Astrocyte (in vitro differentiated cells and primary cell): ENCODE results near the gene PRDM2. TPM values are rescaled to one million over a fixed set of nuclear protein-coding genes. Genes with fewer than 3 reads are reported as not detected.
A peak's percentile ranks its signal among the peaks of the same experiment; 100 is the strongest.

Experiments used
- DNase-seq: peaks from one replicate; pipeline ENCODE4 v3.0.0-alpha.2; 2010; ENCODE audit warnings: low read depth
- FAIRE-seq: peaks from 2 replicates; lab custom pipeline; 2011; peaks lifted over from hg19 to GRCh38; lab: Jason Lieb, UNC
- H2AFZ ChIP-seq: 2 replicates; pipeline ENCODE4 v1.6.0; 2012; ENCODE audit warnings: low read depth, low read length, inconsistent platforms
- H3K27ac ChIP-seq: 2 replicates; pipeline ENCODE4 v1.5.1; 2011; ENCODE audit warnings: low read depth, low read length, inconsistent platforms
- H3K27me3 ChIP-seq: 2 replicates; pipeline ENCODE4 v1.6.0; 2011; ENCODE audit warnings: low read length, inconsistent platforms; ENCODE audit not compliant: insufficient read depth
- H3K36me3 ChIP-seq: 2 replicates; pipeline ENCODE4 v1.5.1; 2011; ENCODE audit warnings: low read length, inconsistent platforms; ENCODE audit not compliant: insufficient read depth
- H3K4me1 ChIP-seq: 2 replicates; pipeline ENCODE4 v1.5.1; 2011; ENCODE audit warnings: low read length, inconsistent platforms; ENCODE audit not compliant: insufficient read depth
- H3K4me2 ChIP-seq: 2 replicates; pipeline ENCODE4 v1.6.0; 2012; ENCODE audit warnings: low read length, inconsistent platforms
- H3K4me3 ChIP-seq: 2 replicates; pipeline ENCODE4 v1.5.1; 2011; ENCODE audit warnings: low read depth, mild to moderate bottlenecking, low read length, inconsistent platforms; ENCODE audit not compliant: insufficient read depth
- H3K79me2 ChIP-seq: 2 replicates; pipeline ENCODE4 v1.6.0; 2012; ENCODE audit warnings: mild to moderate bottlenecking, low read length, inconsistent platforms; ENCODE audit not compliant: insufficient read depth
- H3K9ac ChIP-seq: 2 replicates; pipeline ENCODE4 v1.6.0; 2012; ENCODE audit warnings: mild to moderate bottlenecking, low read length, inconsistent platforms
- H3K9me3 ChIP-seq: 2 replicates; pipeline ENCODE4 v1.5.1; 2012; ENCODE audit warnings: low read depth, mild to moderate bottlenecking, low read length, inconsistent platforms; ENCODE audit not compliant: insufficient read depth
- H4K20me1 ChIP-seq: 2 replicates; pipeline ENCODE4 v1.6.0; 2012; ENCODE audit warnings: low read length, inconsistent platforms; ENCODE audit not compliant: insufficient read depth
- H3K27ac Mint-ChIP-seq: one replicate; pipeline ENCODE4 v1.8.0; 2021; ENCODE audit warnings: mild to moderate bottlenecking, mixed read lengths; ENCODE audit not compliant: unreplicated experiment
- H3K27me3 Mint-ChIP-seq: one replicate; pipeline ENCODE4 v1.8.0; 2021; ENCODE audit warnings: low read depth, mixed read lengths; ENCODE audit not compliant: unreplicated experiment
- H3K36me3 Mint-ChIP-seq: one replicate; pipeline ENCODE4 v1.8.0; 2021; ENCODE audit warnings: low read depth, mixed read lengths; ENCODE audit not compliant: unreplicated experiment
- H3K4me1 Mint-ChIP-seq: one replicate; pipeline ENCODE4 v1.8.0; 2021; ENCODE audit warnings: low read depth, mixed read lengths; ENCODE audit not compliant: unreplicated experiment
- H3K4me3 Mint-ChIP-seq: one replicate; pipeline ENCODE4 v1.8.0; 2021; ENCODE audit warnings: mild to moderate bottlenecking, moderate library complexity, mixed read lengths; ENCODE audit not compliant: unreplicated experiment
- H3K9me3 Mint-ChIP-seq: one replicate; pipeline ENCODE4 v1.8.0; 2021; ENCODE audit warnings: mild to moderate bottlenecking, mixed read lengths; ENCODE audit not compliant: unreplicated experiment
- CTCF ChIP-seq: IDR thresholded peaks from 2 replicates; pipeline ENCODE4 v1.5.1; 2011; ENCODE audit warnings: low read depth, mild to moderate bottlenecking, inconsistent platforms, low read length, moderate library complexity; ENCODE audit not compliant: insufficient read depth
- EZH2 ChIP-seq: IDR thresholded peaks from 2 replicates; pipeline ENCODE4 v1.6.1; 2012; ENCODE audit warnings: mild to moderate bottlenecking, low read length, inconsistent platforms; ENCODE audit not compliant: insufficient read depth
- total RNA-seq: library from RNA; stranded (reverse); gene quantifications from 2 replicates; pipeline ENCODE4 v1.2.1, GENCODE V29; 2021

The PRDM2 gene
- total RNA-seq, 1 donor from 2014 or later = 49.0 TPM

- H3K36me3 ChIP-seq = no peaks in the 10 kb centered on the region
- H3K4me1 ChIP-seq = peaks cover 8% of the 10 kb centered on the region
- no peak overlapping the region for H2AFZ ChIP-seq
- TF ChIP-seq CTCF (no peak), EZH2 (no peak)
- no peaks in the 10 kb centered on the region for H4K20me1 ChIP-seq
- Mint-ChIP-seq H3K36me3 (peaks cover 4% of the 10 kb centered on the region), H3K9me3 (peaks cover 13% of the 10 kb centered on the region), H3K4me3 (no peak overlapping the region), H3K4me1 (peaks cover 16% of the 10 kb centered on the region), H3K27me3 (peaks cover 4% of the 10 kb centered on the region), H3K27ac (no peak overlapping the region)
- H3K9me3 ChIP-seq = no peaks in the 10 kb centered on the region
- no peak for FAIRE-seq
- H3K4me3 ChIP-seq = no peak overlapping the region
- no peak for DNase-seq
- no peak overlapping the region for H3K4me2 ChIP-seq
- H3K9ac ChIP-seq = no peak overlapping the region
- no peaks in the 10 kb centered on the region for H3K27me3 ChIP-seq
- H3K79me2 ChIP-seq = peaks cover 1% of the 10 kb centered on the region
- no peak overlapping the region for H3K27ac ChIP-seq
Observed at GRCh38 chr1:13697738-13698137, 2.2 kb upstream of the PRDM2 start.

- Histone ChIP-seq H3K36me3 (no peaks in the 10 kb centered on the region), H2AFZ (peak overlapping the region; percentile 96), H3K4me1 (peaks cover 8% of the 10 kb centered on the region), H3K27ac (peak overlapping the region; percentile 59), H4K20me1 (no peaks in the 10 kb centered on the region), H3K9me3 (no peaks in the 10 kb centered on the region), H3K79me2 (peaks cover 17% of the 10 kb centered on the region), H3K9ac (peak overlapping the region; percentile 81), H3K4me3 (peak overlapping the region; percentile 78), H3K27me3 (no peaks in the 10 kb centered on the region), H3K4me2 (peak overlapping the region; percentile 89)
- no peak for FAIRE-seq
- DNase-seq = peak; percentile 10
- H3K36me3 Mint-ChIP-seq = peaks cover 4% of the 10 kb centered on the region
- peak overlapping the region; percentile 88 for H3K4me3 Mint-ChIP-seq
- H3K27me3 Mint-ChIP-seq = peaks cover 4% of the 10 kb centered on the region
- peak overlapping the region; percentile 10 for H3K27ac Mint-ChIP-seq
- H3K4me1 Mint-ChIP-seq = peaks cover 18% of the 10 kb centered on the region
- peaks cover 13% of the 10 kb centered on the region for H3K9me3 Mint-ChIP-seq
- TF ChIP-seq EZH2 = no peak
- TF ChIP-seq CTCF = no peak
Observed at GRCh38 chr1:13699510-13699909, 478 bp upstream of the PRDM2 start.

GRCh38 chr1:13700521-13701270, 708 bp downstream of the PRDM2 start:
- TF ChIP-seq EZH2 (no peak), CTCF (no peak)
- Histone ChIP-seq H3K79me2 (peaks cover 26% of the 10 kb centered on the region), H3K27ac (peak overlapping the region; percentile 26), H3K36me3 (no peaks in the 10 kb centered on the region), H2AFZ (peak overlapping the region; percentile 96), H3K27me3 (no peaks in the 10 kb centered on the region), H3K4me2 (peak overlapping the region; percentile 89), H3K4me3 (peak overlapping the region; percentile 78), H3K9me3 (no peaks in the 10 kb centered on the region), H3K4me1 (peaks cover 8% of the 10 kb centered on the region), H4K20me1 (no peaks in the 10 kb centered on the region), H3K9ac (peak overlapping the region; percentile 81)
- H3K4me1 Mint-ChIP-seq = peaks cover 20% of the 10 kb centered on the region
- peaks cover 4% of the 10 kb centered on the region for H3K36me3 Mint-ChIP-seq
- no peak for FAIRE-seq
- H3K9me3 Mint-ChIP-seq = peaks cover 13% of the 10 kb centered on the region
- peaks cover 4% of the 10 kb centered on the region for H3K27me3 Mint-ChIP-seq
- H3K27ac Mint-ChIP-seq = peak overlapping the region; percentile 97
- peak; percentile 39 for DNase-seq
- peak overlapping the region; percentile 94 for H3K4me3 Mint-ChIP-seq
